Astrocyte (in vitro differentiated cells and primary cell): ENCODE results near the gene PHF21B. TPM values are rescaled to one million over a fixed set of nuclear protein-coding genes. Genes with fewer than 3 reads are reported as not detected.

Experiments used
- DNase-seq: peaks from one replicate; pipeline ENCODE4 v3.0.0-alpha.2; 2010; ENCODE audit warnings: low read depth
- FAIRE-seq: peaks from 2 replicates; lab custom pipeline; 2011; peaks lifted over from hg19 to GRCh38; lab: Jason Lieb, UNC
- H2AFZ ChIP-seq: 2 replicates; pipeline ENCODE4 v1.6.0; 2012; ENCODE audit warnings: low read depth, low read length, inconsistent platforms
- H3K27ac ChIP-seq: 2 replicates; pipeline ENCODE4 v1.5.1; 2011; ENCODE audit warnings: low read depth, low read length, inconsistent platforms
- H3K27me3 ChIP-seq: 2 replicates; pipeline ENCODE4 v1.6.0; 2011; ENCODE audit warnings: low read length, inconsistent platforms; ENCODE audit not compliant: insufficient read depth
- H3K36me3 ChIP-seq: 2 replicates; pipeline ENCODE4 v1.5.1; 2011; ENCODE audit warnings: low read length, inconsistent platforms; ENCODE audit not compliant: insufficient read depth
- H3K4me1 ChIP-seq: 2 replicates; pipeline ENCODE4 v1.5.1; 2011; ENCODE audit warnings: low read length, inconsistent platforms; ENCODE audit not compliant: insufficient read depth
- H3K4me2 ChIP-seq: 2 replicates; pipeline ENCODE4 v1.6.0; 2012; ENCODE audit warnings: low read length, inconsistent platforms
- H3K4me3 ChIP-seq: 2 replicates; pipeline ENCODE4 v1.5.1; 2011; ENCODE audit warnings: low read depth, mild to moderate bottlenecking, low read length, inconsistent platforms; ENCODE audit not compliant: insufficient read depth
- H3K79me2 ChIP-seq: 2 replicates; pipeline ENCODE4 v1.6.0; 2012; ENCODE audit warnings: mild to moderate bottlenecking, low read length, inconsistent platforms; ENCODE audit not compliant: insufficient read depth
- H3K9ac ChIP-seq: 2 replicates; pipeline ENCODE4 v1.6.0; 2012; ENCODE audit warnings: mild to moderate bottlenecking, low read length, inconsistent platforms
- H3K9me3 ChIP-seq: 2 replicates; pipeline ENCODE4 v1.5.1; 2012; ENCODE audit warnings: low read depth, mild to moderate bottlenecking, low read length, inconsistent platforms; ENCODE audit not compliant: insufficient read depth
- H4K20me1 ChIP-seq: 2 replicates; pipeline ENCODE4 v1.6.0; 2012; ENCODE audit warnings: low read length, inconsistent platforms; ENCODE audit not compliant: insufficient read depth
- H3K27ac Mint-ChIP-seq: one replicate; pipeline ENCODE4 v1.8.0; 2021; ENCODE audit warnings: mild to moderate bottlenecking, mixed read lengths; ENCODE audit not compliant: unreplicated experiment
- H3K27me3 Mint-ChIP-seq: one replicate; pipeline ENCODE4 v1.8.0; 2021; ENCODE audit warnings: low read depth, mixed read lengths; ENCODE audit not compliant: unreplicated experiment
- H3K36me3 Mint-ChIP-seq: one replicate; pipeline ENCODE4 v1.8.0; 2021; ENCODE audit warnings: low read depth, mixed read lengths; ENCODE audit not compliant: unreplicated experiment
- H3K4me1 Mint-ChIP-seq: one replicate; pipeline ENCODE4 v1.8.0; 2021; ENCODE audit warnings: low read depth, mixed read lengths; ENCODE audit not compliant: unreplicated experiment
- H3K4me3 Mint-ChIP-seq: one replicate; pipeline ENCODE4 v1.8.0; 2021; ENCODE audit warnings: mild to moderate bottlenecking, moderate library complexity, mixed read lengths; ENCODE audit not compliant: unreplicated experiment
- H3K9me3 Mint-ChIP-seq: one replicate; pipeline ENCODE4 v1.8.0; 2021; ENCODE audit warnings: mild to moderate bottlenecking, mixed read lengths; ENCODE audit not compliant: unreplicated experiment
- CTCF ChIP-seq: IDR thresholded peaks from 2 replicates; pipeline ENCODE4 v1.5.1; 2011; ENCODE audit warnings: low read depth, mild to moderate bottlenecking, inconsistent platforms, low read length, moderate library complexity; ENCODE audit not compliant: insufficient read depth
- EZH2 ChIP-seq: IDR thresholded peaks from 2 replicates; pipeline ENCODE4 v1.6.1; 2012; ENCODE audit warnings: mild to moderate bottlenecking, low read length, inconsistent platforms; ENCODE audit not compliant: insufficient read depth
- total RNA-seq: library from RNA; stranded (reverse); gene quantifications from 2 replicates; pipeline ENCODE4 v1.2.1, GENCODE V29; 2021

The PHF21B gene
- total RNA-seq, 1 donor from 2014 or later, result 6.3 TPM

- H3K9ac ChIP-seq, result no peak overlapping the region
- no peak overlapping the region for H3K4me3 Mint-ChIP-seq
- H3K4me1 Mint-ChIP-seq, result peaks cover 2% of the 10 kb centered on the region
Measured at GRCh38 chr22:44865193-44866057, 144.4 kb downstream of the PHF21B start.

GRCh38 chr22:44862981-44863860 is 146.6 kb downstream of the PHF21B start:
- no peaks in the 10 kb centered on the region for H3K27me3 Mint-ChIP-seq
- H3K36me3 Mint-ChIP-seq, result peaks cover 5% of the 10 kb centered on the region
- H3K9ac ChIP-seq, result no peak overlapping the region
- FAIRE-seq (no peak), DNase-seq (no peak)
- H3K27ac Mint-ChIP-seq, result no peak overlapping the region
- H3K4me2 ChIP-seq, result no peak overlapping the region
- peaks cover 1% of the 10 kb centered on the region for H3K4me1 Mint-ChIP-seq
- H3K27me3 ChIP-seq, result no peaks in the 10 kb centered on the region
- no peaks in the 10 kb centered on the region for H3K4me1 ChIP-seq
- TF ChIP-seq CTCF, result no peak
- TF ChIP-seq EZH2, result no peak
- no peaks in the 10 kb centered on the region for H3K36me3 ChIP-seq
- no peaks in the 10 kb centered on the region for H3K9me3 Mint-ChIP-seq
- H3K79me2 ChIP-seq, result no peaks in the 10 kb centered on the region
- H3K4me3 Mint-ChIP-seq, result no peak overlapping the region
- no peak overlapping the region for H3K4me3 ChIP-seq
- no peaks in the 10 kb centered on the region for H4K20me1 ChIP-seq
- no peak overlapping the region for H3K27ac ChIP-seq
- no peak overlapping the region for H2AFZ ChIP-seq
- H3K9me3 ChIP-seq, result no peaks in the 10 kb centered on the region

More at GRCh38 chr22:44865193-44866057, 144.4 kb downstream of the PHF21B start:
- FAIRE-seq (no peak), DNase-seq (no peak)
- peaks cover 5% of the 10 kb centered on the region for H3K36me3 Mint-ChIP-seq
- H3K27me3 ChIP-seq, result no peaks in the 10 kb centered on the region
- H3K4me3 ChIP-seq, result no peak overlapping the region
- H3K36me3 ChIP-seq, result no peaks in the 10 kb centered on the region
- H3K9me3 Mint-ChIP-seq, result no peaks in the 10 kb centered on the region
- no peaks in the 10 kb centered on the region for H3K9me3 ChIP-seq
- peaks cover 3% of the 10 kb centered on the region for H3K4me1 ChIP-seq
- H3K27ac ChIP-seq, result no peak overlapping the region
- H3K27me3 Mint-ChIP-seq, result no peaks in the 10 kb centered on the region
- no peak for TF ChIP-seq EZH2
- H3K4me2 ChIP-seq, result no peak overlapping the region
- no peaks in the 10 kb centered on the region for H3K79me2 ChIP-seq
- no peak overlapping the region for H3K27ac Mint-ChIP-seq
- no peaks in the 10 kb centered on the region for H4K20me1 ChIP-seq
- no peak overlapping the region for H2AFZ ChIP-seq

- Histone ChIP-seq H3K4me2 (no peak overlapping the region), H4K20me1 (no peaks in the 10 kb centered on the region), H3K9me3 (no peaks in the 10 kb centered on the region), H3K27me3 (no peaks in the 10 kb centered on the region), H3K27ac (no peak overlapping the region), H2AFZ (no peak overlapping the region), H3K9ac (no peak overlapping the region), H3K36me3 (no peaks in the 10 kb centered on the region), H3K4me1 (no peaks in the 10 kb centered on the region), H3K79me2 (no peaks in the 10 kb centered on the region), H3K4me3 (no peak overlapping the region)
- peaks cover 3% of the 10 kb centered on the region for H3K9me3 Mint-ChIP-seq
- H3K27me3 Mint-ChIP-seq, result no peaks in the 10 kb centered on the region
- DNase-seq (no peak), FAIRE-seq (no peak)
- no peak for TF ChIP-seq EZH2
- no peak for TF ChIP-seq CTCF
- H3K4me3 Mint-ChIP-seq, result no peak overlapping the region
- no peak overlapping the region for H3K27ac Mint-ChIP-seq
- peaks cover 5% of the 10 kb centered on the region for H3K36me3 Mint-ChIP-seq
- H3K4me1 Mint-ChIP-seq, result peaks cover 1% of the 10 kb centered on the region
Measured at GRCh38 chr22:44862281-44862680, 147.5 kb downstream of the PHF21B start.
